ENCODE measurements around the gene DNAJC7. TPM values are rescaled to one million over a fixed set of nuclear protein-coding genes. Genes with fewer than 3 reads are reported as not detected.

The DNAJC7 gene
- polyA plus RNA-seq, 1 of the 3 experiments (the other 2 are of a cell fraction), result 38.8 TPM

GRCh38 chr17:42028791-42029127 lies 11.5 kb upstream of the DNAJC7 start (continued):
- TF ChIP-seq CTCF (IDR thresholded peaks at IDR 0.05), result no peak
- TF ChIP-seq TAF1 (IDR thresholded peaks at IDR 0.05; ENCODE audit: borderline replicate concordance, low read depth, low read length), result no peak
- no peak for TF ChIP-seq GABPA (IDR thresholded peaks at IDR 0.05; ENCODE audit: low read depth)
- no peak for TF ChIP-seq EZH2phosphoT487 (IDR thresholded peaks at IDR 0.05; ENCODE audit: borderline replicate concordance, low read depth)
- TF ChIP-seq NRF1 (IDR thresholded peaks at IDR 0.05; ENCODE audit: low read depth, low read length), result no peak
- TF ChIP-seq ZBTB33 (IDR thresholded peaks at IDR 0.05; ENCODE audit: borderline replicate concordance, low read depth), result no peak
- TF ChIP-seq GATA2 (CRISPR knock-in tag; IDR thresholded peaks at IDR 0.05), result no peak
- TF ChIP-seq, protein P1, sequence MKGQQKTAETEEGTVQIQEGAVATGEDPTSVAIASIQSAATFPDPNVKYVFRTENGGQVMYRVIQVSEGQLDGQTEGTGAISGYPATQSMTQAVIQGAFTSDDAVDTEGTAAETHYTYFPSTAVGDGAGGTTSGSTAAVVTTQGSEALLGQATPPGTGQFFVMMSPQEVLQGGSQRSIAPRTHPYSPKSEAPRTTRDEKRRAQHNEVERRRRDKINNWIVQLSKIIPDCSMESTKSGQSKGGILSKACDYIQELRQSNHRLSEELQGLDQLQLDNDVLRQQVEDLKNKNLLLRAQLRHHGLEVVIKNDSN (IDR thresholded peaks at IDR 0.05; ENCODE audit: borderline replicate concordance, low read depth), result no peak
- TF ChIP-seq EP300 (IDR thresholded peaks at IDR 0.05; ENCODE audit: borderline replicate concordance in 1 of 2, low read depth in 1 of 2, low read length in 1 of 2), result no peak

DNA sequence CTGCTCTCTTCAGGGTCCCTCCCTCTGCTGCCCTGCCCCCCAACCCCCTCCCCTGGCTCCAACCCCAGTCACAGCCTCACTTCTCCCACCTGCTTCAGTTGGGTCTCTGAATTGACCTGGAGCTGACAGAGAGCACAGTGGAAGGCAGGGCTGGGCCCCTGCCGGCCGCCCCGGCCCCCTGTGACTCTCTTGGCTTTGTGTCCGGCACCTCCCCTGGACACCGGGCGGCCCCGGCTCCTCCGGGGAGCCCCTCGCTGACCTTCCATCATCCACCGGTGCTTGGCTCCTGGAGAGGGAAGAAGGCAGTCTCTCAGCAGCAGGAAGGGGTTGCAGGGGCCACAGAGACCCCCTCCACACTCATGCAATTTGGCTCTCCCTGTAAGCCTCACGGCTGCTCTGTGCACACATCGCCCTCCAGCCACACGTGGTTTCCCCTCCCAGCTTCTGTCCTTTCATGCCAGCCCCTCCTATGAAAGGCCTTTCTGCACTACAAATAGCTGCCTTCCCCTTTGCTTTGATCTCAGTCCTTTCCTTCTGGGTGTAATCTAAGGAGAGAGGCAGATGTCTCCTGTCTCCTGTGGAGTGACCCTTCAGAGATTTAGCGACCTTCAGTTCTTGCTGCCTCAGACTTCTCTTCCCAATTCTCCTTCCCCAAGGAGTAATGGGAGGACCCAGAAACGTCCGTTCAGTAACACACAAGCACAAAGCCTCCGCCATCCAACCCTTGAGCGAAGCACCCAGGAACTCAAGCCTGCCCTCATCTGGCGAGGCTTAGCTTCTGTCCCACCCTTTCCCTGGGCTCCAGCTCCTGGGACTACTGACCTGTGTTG lies 10.9 kb upstream of the DNAJC7 start:
- Histone ChIP-seq H3K36me3 (replicated peaks in 1 of 2; ENCODE audit: control insufficient read depth in 1 of 2, insufficient read depth in 2 of 2, low read length in 1 of 2) (peaks cover 1 to 10% of the 10 kb centered on the region in 2 experiments), H3K79me2 (ENCODE audit: insufficient read depth) (no peaks in the 10 kb centered on the region), H2AFZ (ENCODE audit: low read depth) (no peak overlapping the region), H3K4me2 (no peak overlapping the region), H4K20me1 (ENCODE audit: insufficient read depth) (no peaks in the 10 kb centered on the region), H3K9ac (no peak overlapping the region), H3K9me2 (no peaks in the 10 kb centered on the region), H3K27me3 (ENCODE audit: insufficient read depth) (no peaks in the 10 kb centered on the region), H3K27ac (ENCODE audit: low read depth in 2 of 2, low read length in 1 of 2) (no peak overlapping the region), H3K4me3 (ENCODE audit: low read depth in 2 of 2, low read length in 1 of 2) (no peak overlapping the region), H3K4me1 (ENCODE audit: control insufficient read depth in 1 of 2, insufficient read depth in 2 of 2, low read depth in 1 of 2, low read length in 1 of 2) (peaks cover 4 to 7% of the 10 kb centered on the region in 2 experiments; a peak in 2 of 4 replicates), H3K9me3 (no peaks in the 10 kb centered on the region), H3F3A (replicated peaks; ENCODE audit: insufficient read depth) (peaks cover 22% of the 10 kb centered on the region)
- CTCF ChIA-PET, result interaction anchor here (1.1 to 17.3 kb wide), 5 partner anchors 23 to 80 kb away, joined by 4 to 496 read pairs (median 5); partner anchors contain the start of genes DHX58, HSPB9, KAT2A and ZNF385C
- no peak for TF ChIP-seq REST (IDR thresholded peaks at IDR 0.05; ENCODE audit: low read depth, low read length)
- TF ChIP-seq EP300 (IDR thresholded peaks at IDR 0.05; ENCODE audit: borderline replicate concordance in 1 of 2, low read depth in 1 of 2, low read length in 1 of 2), result no peak
- no peak for TF ChIP-seq FOXM1 (IDR thresholded peaks at IDR 0.05; ENCODE audit: low read depth)
- no peak for TF ChIP-seq FOSL2 (IDR thresholded peaks at IDR 0.05; ENCODE audit: borderline replicate concordance, low read depth)
- no peak for TF ChIP-seq SMC3 (IDR thresholded peaks at IDR 0.05; ENCODE audit: low read depth, low read length)
- TF ChIP-seq GABPA (IDR thresholded peaks at IDR 0.05; ENCODE audit: low read depth), result no peak
- TF ChIP-seq, protein P2, sequence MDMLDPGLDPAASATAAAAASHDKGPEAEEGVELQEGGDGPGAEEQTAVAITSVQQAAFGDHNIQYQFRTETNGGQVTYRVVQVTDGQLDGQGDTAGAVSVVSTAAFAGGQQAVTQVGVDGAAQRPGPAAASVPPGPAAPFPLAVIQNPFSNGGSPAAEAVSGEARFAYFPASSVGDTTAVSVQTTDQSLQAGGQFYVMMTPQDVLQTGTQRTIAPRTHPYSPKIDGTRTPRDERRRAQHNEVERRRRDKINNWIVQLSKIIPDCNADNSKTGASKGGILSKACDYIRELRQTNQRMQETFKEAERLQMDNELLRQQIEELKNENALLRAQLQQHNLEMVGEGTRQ (IDR thresholded peaks at IDR 0.05; ENCODE audit: borderline replicate concordance, low read depth, low read length), result no peak
- no peak for TF ChIP-seq MEF2A (IDR thresholded peaks at IDR 0.05; ENCODE audit: borderline replicate concordance, low read depth)
- TF ChIP-seq GATA2 (CRISPR knock-in tag; IDR thresholded peaks at IDR 0.05), result no peak
- no peak for TF ChIP-seq CTCF (IDR thresholded peaks at IDR 0.05)
- TF ChIP-seq SIN3A (IDR thresholded peaks at IDR 0.05; ENCODE audit: borderline replicate concordance, low read depth, low read length), result no peak
- POLR2A ChIA-PET, result interaction anchor here (1.3 kb wide), 1 partner anchor 77 kb away, joined by 5 read pairs; no protein-coding TSS in a partner anchor
- 82% methylated on average over 19 of the region's 19 CpGs for WGBS (ENCODE audit: low lambda C conversion rate)
- DNase-seq, result no peak
